Measurements from ENCODE around the gene LHFPL6. TPM values are rescaled to one million over a fixed set of nuclear protein-coding genes. Genes with fewer than 3 reads are reported as not detected.

Gene LHFPL6
- polyA plus RNA-seq, 12 donors, result 52.9 to 88.6 (median 62.4) TPM; not detected in 1

- no peak for DNase-seq
Measured at GRCh38 chr13:39521701-39522100, 81.3 kb downstream of the LHFPL6 start.

DNA sequence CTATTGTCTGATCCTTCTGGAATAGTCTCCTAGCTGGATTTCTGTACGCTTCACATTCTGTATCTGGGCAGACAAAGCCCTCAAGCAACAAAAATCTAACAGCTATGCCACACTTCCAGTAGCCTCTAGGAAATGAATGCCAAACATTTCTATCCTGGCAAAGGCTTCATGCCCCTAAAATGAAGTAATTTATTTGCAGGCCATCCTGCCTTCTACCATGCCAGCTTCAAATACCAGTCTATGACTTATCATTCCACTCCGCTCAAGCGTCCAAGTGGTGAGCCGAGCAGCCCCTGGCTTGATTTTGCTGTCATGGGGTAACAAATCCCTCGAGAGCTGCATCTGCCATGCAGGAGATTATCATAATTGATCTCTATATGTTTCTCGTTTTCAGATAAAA is 86.9 kb downstream of the LHFPL6 start:
- DNase-seq, result no peak

GRCh38 chr13:39515224-39515714 is 87.7 kb downstream of the LHFPL6 start:
- DNase-seq, result no peak

DNA sequence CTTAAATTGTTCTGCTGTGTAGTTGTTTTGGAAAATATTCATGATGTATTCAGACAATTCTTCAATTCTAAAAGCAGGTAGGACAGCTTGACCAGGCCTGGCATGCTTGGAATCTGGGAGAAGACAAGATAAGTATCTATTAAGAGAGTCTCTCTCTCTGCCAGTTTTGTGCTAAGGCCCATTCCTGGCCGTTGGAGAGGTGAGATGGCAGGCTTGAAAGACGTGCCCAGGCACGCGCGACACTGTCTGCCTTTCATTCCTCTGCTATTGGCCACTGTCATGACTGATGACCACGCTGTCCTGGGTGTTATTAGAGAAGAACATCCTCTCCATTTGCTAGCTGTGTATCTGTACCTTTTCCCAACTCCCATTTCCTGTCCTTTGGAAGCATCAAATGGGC is 90.3 kb downstream of the LHFPL6 start:
- DNase-seq, result no peak

DNA sequence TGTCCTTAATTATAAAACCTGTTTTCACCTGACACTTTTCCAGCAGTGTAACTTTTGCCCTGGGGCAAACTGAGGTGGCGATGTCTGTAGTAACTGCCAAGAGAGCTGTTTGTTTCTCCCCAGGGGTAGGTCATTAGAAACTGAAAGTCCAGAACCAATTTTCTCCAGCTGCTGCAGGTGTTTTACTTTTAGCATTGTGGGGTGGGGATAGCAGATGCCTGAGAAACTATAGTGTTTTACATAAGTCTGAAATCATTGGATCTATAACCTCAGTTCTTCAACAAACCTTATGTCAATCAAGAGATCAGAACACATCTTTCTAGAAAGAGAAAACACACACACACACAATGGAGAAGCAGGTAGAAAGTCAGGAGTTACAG is 92.7 kb downstream of the LHFPL6 start:
- no peak for DNase-seq

DNA sequence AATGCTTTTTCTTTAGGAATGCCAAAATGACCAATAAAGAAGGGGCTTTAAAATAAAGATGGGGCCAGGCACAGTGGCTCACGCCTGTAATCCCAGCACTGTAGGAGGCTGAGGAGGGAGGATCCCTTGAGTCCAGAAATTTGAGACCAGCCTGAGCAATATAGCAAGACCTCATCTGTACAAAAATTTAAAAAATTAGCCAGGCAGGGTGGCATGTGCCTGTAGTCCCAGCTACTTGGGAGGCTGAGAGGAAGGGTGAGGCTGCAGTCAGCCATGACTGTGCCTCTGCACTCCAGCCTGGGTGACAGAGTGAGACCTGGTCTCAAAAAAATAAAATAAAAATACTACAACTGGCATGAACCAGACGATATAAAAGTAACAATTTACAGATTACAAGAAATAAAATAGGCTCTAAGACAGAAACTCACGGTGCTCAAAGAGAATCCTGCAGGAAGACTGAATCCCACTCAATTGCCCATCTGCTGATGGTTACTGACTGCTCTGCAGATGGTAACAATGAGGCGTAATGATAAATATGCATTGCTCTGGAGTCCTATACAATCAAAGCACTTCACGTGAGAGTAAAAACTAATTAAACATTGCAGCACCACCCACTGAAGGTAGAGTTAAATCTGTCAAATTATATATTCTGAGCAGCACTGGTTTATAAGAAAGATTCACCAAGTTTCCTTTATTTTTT is 93.2 kb downstream of the LHFPL6 start:
- no peak for DNase-seq

GRCh38 chr13:39506559-39507390 is 96.2 kb downstream of the LHFPL6 start:
- no peak for DNase-seq

DNA sequence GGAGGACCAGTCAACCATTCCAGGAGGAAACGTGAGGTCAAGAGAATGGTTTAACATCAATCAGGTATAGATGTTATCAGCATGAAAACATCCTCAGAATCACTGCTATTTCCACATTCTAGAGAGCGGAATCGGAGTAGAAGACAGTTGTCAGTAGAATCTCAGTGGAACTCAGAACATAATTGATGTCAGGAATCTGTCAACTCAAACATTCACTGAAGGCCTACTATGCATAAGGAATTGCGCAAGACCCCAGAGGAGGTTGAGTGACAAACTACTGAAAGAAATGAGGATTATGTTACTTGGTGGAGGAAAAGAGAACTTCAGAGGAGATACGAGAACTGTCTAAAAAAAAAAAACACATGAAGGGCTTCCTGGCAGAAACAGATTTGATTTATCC is 97.8 kb downstream of the LHFPL6 start:
- no peak for DNase-seq

GRCh38 chr13:39503048-39503447 is 99.9 kb downstream of the LHFPL6 start:
- DNase-seq, result no peak

GRCh38 chr13:39501702-39502324 is 101.2 kb downstream of the LHFPL6 start:
- DNase-seq, result no peak

DNA sequence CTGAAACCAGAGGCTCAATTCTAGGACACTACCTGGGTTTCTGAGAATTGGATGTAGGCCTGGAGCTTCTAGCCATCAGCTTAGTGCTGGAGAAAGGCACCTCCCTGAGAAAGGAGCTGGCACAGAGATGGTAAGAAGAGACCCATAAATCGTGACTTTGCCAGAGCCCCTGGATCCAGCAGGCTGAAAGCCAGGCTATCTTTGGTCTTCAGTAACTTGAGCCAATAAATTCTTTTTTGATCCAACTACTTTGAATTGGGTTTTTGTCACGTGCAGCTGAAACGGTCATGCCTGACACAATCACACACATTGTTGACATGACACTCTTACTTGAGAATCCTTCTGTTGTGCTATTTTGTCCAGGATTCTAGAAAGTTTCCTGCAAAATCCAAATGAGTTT is 103.4 kb downstream of the LHFPL6 start:
- DNase-seq, result no peak

DNA sequence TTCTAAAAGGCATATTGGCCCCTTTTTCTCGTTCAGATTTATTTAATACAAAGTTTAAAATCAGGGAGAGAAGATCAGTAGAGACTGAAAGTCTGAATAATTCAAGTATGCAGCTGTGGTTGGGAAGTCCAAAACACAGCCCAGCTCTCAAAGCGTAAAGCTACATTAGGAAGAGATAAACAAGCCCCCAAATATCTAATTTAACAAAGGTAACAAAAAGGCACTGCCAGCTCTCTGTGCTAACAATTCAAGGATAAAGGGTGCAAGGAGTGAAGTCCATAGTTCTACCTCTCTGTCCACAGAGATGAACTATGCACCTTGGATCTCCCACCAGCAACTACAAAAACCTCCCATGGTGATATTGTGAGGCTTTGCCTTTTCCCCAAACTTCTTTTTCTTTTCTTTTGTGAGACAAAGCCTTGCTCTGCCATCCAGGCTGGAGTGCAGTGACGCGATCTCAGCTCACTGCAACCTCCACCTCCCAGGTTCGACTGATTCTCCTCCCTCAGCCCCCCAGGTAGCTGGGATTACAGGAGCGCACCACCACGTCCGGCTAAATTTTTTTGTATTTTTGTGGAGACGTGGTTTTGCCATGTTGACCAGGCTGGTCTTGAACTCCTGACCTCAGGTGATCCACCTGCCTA is 104.4 kb downstream of the LHFPL6 start:
- no peak for DNase-seq

DNA sequence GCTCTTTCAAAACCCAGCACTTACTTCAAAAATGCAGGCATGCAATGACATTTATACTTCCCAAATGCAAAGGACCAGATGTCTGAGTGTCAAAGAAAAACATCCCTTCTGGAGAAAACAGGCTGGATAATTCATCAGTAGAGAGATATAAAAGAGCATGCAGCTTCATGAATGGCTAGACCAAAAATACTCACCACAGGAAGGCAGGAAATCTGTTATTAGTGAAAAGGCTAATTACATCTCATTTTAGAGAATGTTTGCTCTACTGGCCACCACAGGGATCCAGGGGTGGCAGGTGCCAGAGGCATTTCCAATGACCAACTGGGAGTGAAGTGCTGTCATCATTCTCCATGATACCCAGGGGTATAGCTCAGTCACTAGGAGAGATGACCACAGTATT is 106.5 kb downstream of the LHFPL6 start:
- DNase-seq, result no peak

GRCh38 chr13:39494633-39495032 is 108.4 kb downstream of the LHFPL6 start:
- DNase-seq, result no peak

DNA sequence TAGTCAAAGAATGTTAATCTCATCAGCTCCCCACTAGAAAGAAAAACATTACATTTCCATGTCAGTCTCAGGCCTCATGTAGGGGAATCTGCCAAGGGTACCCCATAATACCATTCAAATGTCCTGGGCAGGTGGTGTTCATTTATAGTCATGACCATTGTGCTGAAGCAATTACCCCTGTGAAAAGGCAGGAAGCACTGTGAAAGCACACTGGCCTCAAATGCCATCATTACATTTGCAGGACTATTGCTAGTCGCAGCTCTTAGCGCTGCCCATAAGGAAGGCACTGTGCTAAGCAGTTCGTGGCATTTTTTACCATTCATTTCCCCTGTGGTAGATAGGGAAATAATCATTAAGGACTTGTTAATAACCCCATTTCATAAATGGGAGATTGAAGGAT is 109.0 kb downstream of the LHFPL6 start:
- no peak for DNase-seq

DNA sequence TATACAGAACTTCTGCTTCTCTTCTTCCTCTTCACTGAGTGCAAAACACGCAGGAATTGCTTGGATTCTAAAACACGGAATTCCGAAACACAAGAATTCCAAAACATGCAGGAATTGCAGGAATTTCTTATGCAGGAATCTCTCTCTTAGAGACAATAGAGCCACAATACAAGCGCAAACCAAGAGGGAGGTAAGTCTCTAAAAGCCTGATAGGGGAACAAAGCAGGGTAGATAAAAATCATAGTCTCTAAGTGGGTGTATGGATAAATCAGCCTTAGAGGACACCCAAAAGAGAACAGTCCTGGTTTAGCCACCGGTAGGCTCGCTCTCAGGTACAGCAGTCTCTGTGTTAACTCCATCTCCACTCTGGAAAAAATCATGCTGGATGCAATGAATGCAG is 112.9 kb downstream of the LHFPL6 start:
- no peak for DNase-seq

DNA sequence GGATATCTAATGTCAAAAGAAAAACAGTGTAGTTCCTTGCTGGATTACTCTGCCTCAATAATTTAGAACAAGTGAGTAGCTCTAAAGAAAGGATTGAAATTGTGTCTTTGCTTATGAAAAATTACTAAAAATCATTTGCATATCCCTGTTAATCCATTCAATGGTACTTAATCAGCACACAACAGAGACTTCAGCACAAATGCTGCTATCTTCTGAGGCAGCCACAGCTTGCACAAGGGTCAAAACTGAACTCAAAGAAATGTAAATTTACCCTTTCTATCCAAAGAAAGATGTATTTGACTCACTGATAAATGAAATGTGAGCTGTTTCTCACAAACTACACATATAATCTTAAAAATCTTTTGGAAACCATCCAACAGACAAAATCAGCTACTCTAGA is 116.2 kb downstream of the LHFPL6 start:
- DNase-seq, result no peak

DNA sequence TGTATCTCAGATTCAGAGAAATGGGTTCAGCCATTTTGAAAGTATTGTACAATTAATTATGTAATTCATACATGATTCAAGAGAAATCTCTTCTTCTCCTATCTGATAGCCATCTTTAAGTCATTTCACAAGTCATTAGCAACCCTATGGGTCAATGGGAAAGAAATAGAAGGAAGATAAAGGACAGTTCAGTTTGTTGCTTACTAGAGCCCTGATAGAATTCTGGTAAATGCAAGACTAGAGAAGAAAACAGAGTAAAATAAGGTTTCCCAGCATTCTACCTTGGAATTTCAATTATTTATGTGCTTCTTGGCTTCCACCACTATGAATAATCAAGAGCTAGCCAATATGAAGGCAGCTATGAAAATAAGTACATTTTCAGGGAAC is 117.7 kb downstream of the LHFPL6 start:
- DNase-seq, result no peak

DNA sequence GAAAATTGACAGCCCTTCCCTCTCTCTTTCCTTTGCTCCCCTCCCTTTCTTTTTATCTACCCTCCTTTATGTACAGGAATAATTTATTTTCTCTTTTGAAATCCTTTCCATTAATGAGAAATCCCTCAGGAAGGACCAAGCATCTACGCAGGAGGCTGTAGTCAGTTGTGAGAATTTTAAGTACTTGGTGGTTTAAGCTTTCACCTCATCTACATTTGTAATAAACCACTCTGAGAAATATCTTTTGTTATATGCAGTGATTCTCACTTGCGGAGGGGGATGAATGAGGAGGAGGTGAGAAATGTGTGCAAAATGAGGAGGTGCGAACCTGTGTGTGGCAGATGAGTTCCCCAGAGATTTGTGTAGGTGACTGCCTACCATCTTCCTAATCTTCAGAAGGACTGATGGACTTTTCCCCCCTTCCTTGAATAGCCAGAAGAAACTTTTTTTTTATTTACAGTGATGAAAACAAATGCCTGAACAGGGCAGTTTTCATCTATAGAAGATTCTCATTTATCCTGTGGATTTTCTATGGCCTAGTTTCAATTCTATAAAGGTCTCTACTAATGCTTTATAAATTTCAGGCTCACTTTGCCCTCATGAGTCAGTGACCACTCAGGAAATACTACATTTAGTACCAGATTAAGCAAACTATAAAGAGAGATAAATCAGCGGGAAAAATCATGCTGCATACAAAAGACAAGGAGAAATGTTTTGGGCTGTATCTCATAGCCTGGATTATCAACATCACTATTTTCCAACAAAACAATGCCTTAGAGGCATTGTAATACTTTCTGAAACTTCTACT is 118.3 kb downstream of the LHFPL6 start:
- no peak for DNase-seq

- no peak for DNase-seq
Measured at GRCh38 chr13:39483326-39483725, 119.7 kb downstream of the LHFPL6 start.

- no peak for DNase-seq
Measured at GRCh38 chr13:39481491-39481890, 121.5 kb downstream of the LHFPL6 start.
